B cell (primary cell): Measurements from ENCODE around the gene OR10A3. TPM values are rescaled to one million over a fixed set of nuclear protein-coding genes. Genes with fewer than 3 reads are reported as not detected.

Experiments
- ATAC-seq: fragments of 200-7000 bp; cut with Tn5 transposase; one replicate; pipeline ENCODE4 v1.10.0; 2021; ENCODE audit warnings: low read depth, mild to moderate bottlenecking, moderate number of reproducible peaks, moderate library complexity
- CTCF ChIA-PET: fragments of 350-600 bp; sonication (Branson Sonifier 250); formaldehyde crosslinking; loops from one replicate; lab custom pipeline; 2021; ENCODE audit warnings: antibody characterized with exemption, inconsistent platforms; lab: Charles Lee
- POLR2A ChIA-PET: fragments of 350-600 bp; sonication (Branson Sonifier 250); formaldehyde crosslinking; loops from one replicate; lab custom pipeline; 2021; ENCODE audit warnings: antibody characterized with exemption; lab: Charles Lee
- DNase-seq: peaks from one replicate; pipeline ENCODE4 v3.0.0; 2013
- H2AFZ ChIP-seq: 2 replicates; pipeline ENCODE4 v1.6.1; 2012; ENCODE audit warnings: mild to moderate bottlenecking, low read depth, low read length; ENCODE audit not compliant: insufficient read depth, poor library complexity, severe bottlenecking
- H3K27ac ChIP-seq, 2 donors: 1 replicate in 1 of 2; 2 replicates in 1 of 2; pipeline ENCODE4 v1.5.1; 2012 to 2013; ENCODE audit warnings: low read length in 2 of 2, mild to moderate bottlenecking in 2 of 2, moderate library complexity in 1 of 2
- H3K27me3 ChIP-seq, 4 experiments: fragments of 200-600 bp in 1 of 4; sonication (generic) in 1 of 4; replicated peaks in 1 of 4; 1 replicate in 2 of 4; 2 replicates in 2 of 4; pipeline versions ENCODE4 v1.6.1 to v1.7.0; 2013 to 2016; ENCODE audit warnings: low read length in 3 of 4, mild to moderate bottlenecking in 2 of 4, mixed read lengths in 1 of 4, moderate library complexity in 1 of 4; ENCODE audit not compliant: insufficient read depth in 4 of 4, control insufficient read depth in 3 of 4; ENCODE audit errors: control extremely low read depth in 1 of 4
- H3K36me3 ChIP-seq, 2 experiments: replicated peaks in 1 of 2; 1 replicate in 1 of 2; 2 replicates in 1 of 2; pipeline versions ENCODE4 v1.6.1 to v1.7.1; 2013; ENCODE audit warnings: low read length in 1 of 2; ENCODE audit not compliant: insufficient read depth in 2 of 2, control insufficient read depth in 1 of 2; ENCODE audit errors: control extremely low read depth in 1 of 2, extremely low read depth in 1 of 2
- H3K4me1 ChIP-seq, 2 donors: fragments of 200-600 bp in 1 of 2; sonication (generic) in 1 of 2; 1 replicate in 1 of 2; 2 replicates in 1 of 2; pipeline versions ENCODE4 v1.5.1 to v1.6.1; 2013 to 2017; ENCODE audit warnings: low read length in 2 of 2; ENCODE audit not compliant: control insufficient read depth in 2 of 2, insufficient read depth in 2 of 2
- H3K4me2 ChIP-seq: replicated peaks from 2 replicates; pipeline ENCODE3; 2012; ENCODE audit warnings: mild to moderate bottlenecking, low read depth, low read length; ENCODE audit not compliant: poor library complexity, severe bottlenecking
- H3K4me3 ChIP-seq, 5 experiments: fragments of 200-600 bp in 1 of 5; sonication (generic) in 1 of 5; 1 replicate in 3 of 5; 2 replicates in 2 of 5; pipeline versions ENCODE4 v1.5.1 to v1.7.0; 2011 to 2016; ENCODE audit warnings: low read length in 4 of 5, mild to moderate bottlenecking in 4 of 5, low read depth in 2 of 5, control low read depth in 1 of 5, moderate library complexity in 1 of 5; ENCODE audit not compliant: insufficient read depth in 1 of 5; ENCODE audit errors: control extremely low read depth in 1 of 5, extremely low read depth in 1 of 5
- H3K79me2 ChIP-seq: fragments of 200-600 bp; sonication (generic); one replicate; pipeline ENCODE4 v1.6.0; 2016; ENCODE audit warnings: low read length; ENCODE audit not compliant: control insufficient read depth, insufficient read depth
- H3K9ac ChIP-seq: fragments of 200-600 bp; sonication (generic); 2 replicates; pipeline ENCODE4 v1.6.1; 2017; ENCODE audit warnings: mild to moderate bottlenecking, low read length, moderate library complexity
- H3K9me3 ChIP-seq, 3 donors: one replicate each; pipeline versions ENCODE4 v1.6.1 to v1.7.1; 2013; ENCODE audit warnings: low read length in 2 of 3; ENCODE audit not compliant: control insufficient read depth in 2 of 3, insufficient read depth in 1 of 3; ENCODE audit errors: control extremely low read depth in 1 of 3
- H4K20me1 ChIP-seq: 2 replicates; pipeline ENCODE4 v1.6.0; 2012; ENCODE audit warnings: mild to moderate bottlenecking, low read length; ENCODE audit not compliant: insufficient read depth, control insufficient read depth, poor library complexity, severe bottlenecking
- H3K27ac Mint-ChIP-seq: one replicate; pipeline ENCODE4 v1.8.0; 2021; ENCODE audit warnings: mixed read lengths
- H3K27me3 Mint-ChIP-seq: one replicate; pipeline ENCODE4 v1.8.0; 2021; ENCODE audit warnings: mixed read lengths
- H3K4me1 Mint-ChIP-seq: one replicate; pipeline ENCODE4 v1.8.0; 2021; ENCODE audit warnings: mixed read lengths
- H3K4me3 Mint-ChIP-seq: one replicate; pipeline ENCODE4 v1.8.0; 2021; ENCODE audit warnings: mixed read lengths
- H3K9me3 Mint-ChIP-seq: one replicate; pipeline ENCODE4 v1.8.0; 2022; ENCODE audit warnings: mixed read lengths; ENCODE audit not compliant: insufficient read depth
- CTCF ChIP-seq: fragments of 200-600 bp; IDR thresholded peaks from one replicate; pipeline ENCODE4 v1.8.0; 2022; ENCODE audit warnings: antibody characterized with exemption, mild to moderate bottlenecking
- EZH2 ChIP-seq: IDR thresholded peaks from 2 replicates; pipeline ENCODE4 v1.6.1; 2012; ENCODE audit warnings: borderline replicate concordance, low read depth, mild to moderate bottlenecking, moderate library complexity, low read length; ENCODE audit not compliant: insufficient read depth, poor library complexity, severe bottlenecking
- WGBS: methylation state at CpG from one replicate; pipeline ENCODE4 v1.1.5; 2013; ENCODE audit warnings: missing lambda C conversion rate; ENCODE audit not compliant: insufficient coverage; 5-methylcytosine and 5-hydroxymethylcytosine counted together
- intact Hi-C: fragments of 100-400 bp; cut with micrococcal nuclease; formaldehyde crosslinking; loops from one replicate; pipeline ENCODE4 v1.10.0; 2022
- polyA plus RNA-seq: library from polyadenylated mRNA; depleted of rRNA; stranded (reverse); fragments of >200 nt; gene quantifications from 2 replicates; pipeline ENCODE4 v1.2.3, GENCODE V29; 2012
- total RNA-seq, 2 donors: library from RNA; stranded (reverse); fragments of 120-200 nt in 1 of 2; gene quantifications; 1 replicate in 1 of 2; 2 replicates in 1 of 2; pipeline versions ENCODE4 v1.2.3 to v1.2.4, GENCODE V29; 2013 to 2022

OR10A3 gene
- total and polyA plus RNA-seq, 2 donors (not counting 1 experiment from before 2014, with no cell fraction given), result not detected

- Mint-ChIP-seq H3K27ac (no peak overlapping the region), H3K9me3 (no peaks in the 10 kb centered on the region), H3K4me3 (no peak overlapping the region), H3K4me1 (no peaks in the 10 kb centered on the region), H3K27me3 (peaks cover 12% of the 10 kb centered on the region)
- no peak overlapping the region for H3K9ac ChIP-seq
- no peak for DNase-seq
- ChIA-PET CTCF (interaction anchor here (1.4 to 1.6 kb wide), 2 partner anchors 12 to 32 kb away, joined by 4 to 6 read pairs; partner anchors contain the start of gene EIF3F), POLR2A (no interaction called here)
- intact Hi-C loops, result no loop called here
- no peak overlapping the region for H2AFZ ChIP-seq
- peaks cover 0 to 2% (median 0%) of the 10 kb centered on the region in 3 donors for H3K9me3 ChIP-seq
- H4K20me1 ChIP-seq, result no peaks in the 10 kb centered on the region
- H3K4me1 ChIP-seq, result no peaks in the 10 kb centered on the region
- no peak overlapping the region for H3K27ac ChIP-seq
- H3K36me3 ChIP-seq, result no peaks in the 10 kb centered on the region
- H3K27me3 ChIP-seq, result peaks cover 0 to 7% (median 6%) of the 10 kb centered on the region in 4 experiments
- H3K4me3 ChIP-seq, result no peak overlapping the region
- TF ChIP-seq EZH2, result no peak
- no peak for TF ChIP-seq CTCF
- no CpG with 5 or more reads among the region's 2 CpGs for WGBS
- ATAC-seq, result no peak
- no peaks in the 10 kb centered on the region for H3K79me2 ChIP-seq
- no peak overlapping the region for H3K4me2 ChIP-seq
Observed at GRCh38 chr11:7974668-7975067, 33.2 kb upstream of the OR10A3 start.

GRCh38 chr11:7973011-7973410 lies 31.5 kb upstream of the OR10A3 start:
- Histone ChIP-seq H2AFZ (no peak overlapping the region), H3K36me3 (no peaks in the 10 kb centered on the region), H3K27me3 (peaks cover 0 to 8% (median 7%) of the 10 kb centered on the region in 4 experiments), H3K9ac (no peak overlapping the region), H3K4me3 (no peak overlapping the region), H3K9me3 (no peaks in the 10 kb centered on the region), H3K79me2 (no peaks in the 10 kb centered on the region), H4K20me1 (no peaks in the 10 kb centered on the region), H3K4me1 (no peaks in the 10 kb centered on the region), H3K4me2 (no peak overlapping the region), H3K27ac (no peak overlapping the region)
- 100% methylated on average over 1 of the region's 5 CpGs for WGBS
- no peak for TF ChIP-seq CTCF
- TF ChIP-seq EZH2, result no peak
- Mint-ChIP-seq H3K4me3 (no peak overlapping the region), H3K4me1 (no peaks in the 10 kb centered on the region), H3K27me3 (peaks cover 16% of the 10 kb centered on the region), H3K27ac (no peak overlapping the region), H3K9me3 (no peaks in the 10 kb centered on the region)
- CTCF ChIA-PET, result no interaction called here
- intact Hi-C loops, result no loop called here
- POLR2A ChIA-PET, result no interaction called here
- ATAC-seq (no peak), DNase-seq (no peak)
